Measurements from ENCODE around the gene UPF2.
"Not testable (repeated sequence)": the region's sequence is repeated elsewhere in the genome, so short reads cannot be mapped to it uniquely, and the experiment has no call there.

The UPF2 gene

GRCh38 chr10:11975795-11976194 lies 66.8 kb downstream of the UPF2 start:
- no peak for DNase-seq (ENCODE audit: low read depth in 1 of 2, low spot score in 1 of 2)

- not testable (repeated sequence) for DNase-seq (ENCODE audit: low read depth in 1 of 2, low spot score in 1 of 2)
Measured at GRCh38 chr10:11972523-11972922, 70.1 kb downstream of the UPF2 start.

GRCh38 chr10:11962176-11962575 lies 80.4 kb downstream of the UPF2 start:
- no peak for DNase-seq (ENCODE audit: low read depth in 1 of 2, low spot score in 1 of 2)

- no peak for DNase-seq (ENCODE audit: low read depth in 1 of 2, low spot score in 1 of 2)
Measured at GRCh38 chr10:11961771-11962170, 80.8 kb downstream of the UPF2 start.

GRCh38 chr10:11959966-11960365 lies 82.6 kb downstream of the UPF2 start:
- DNase-seq (ENCODE audit: low read depth in 1 of 2, low spot score in 1 of 2): no peak

DNA sequence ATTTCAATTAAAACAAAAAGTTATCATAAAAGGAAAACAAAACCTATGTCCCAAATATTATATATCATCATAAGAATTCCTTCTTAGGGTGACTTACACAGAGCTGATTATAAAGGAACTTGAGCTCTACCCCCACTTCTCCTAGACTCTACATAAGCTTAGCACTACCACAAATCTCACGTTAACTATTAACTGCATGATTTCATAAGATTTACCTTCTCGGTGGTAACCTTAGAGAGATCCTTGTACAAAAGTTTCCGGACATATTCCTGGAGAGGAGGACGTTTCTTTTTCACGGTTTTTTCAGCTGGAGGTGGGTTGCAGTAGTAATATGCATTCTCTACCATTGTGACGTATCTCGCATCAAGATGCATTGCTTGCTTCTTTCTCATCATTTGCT lies 83.7 kb downstream of the UPF2 start:
- DNase-seq (ENCODE audit: low read depth in 1 of 2, low spot score in 1 of 2): no peak

DNA sequence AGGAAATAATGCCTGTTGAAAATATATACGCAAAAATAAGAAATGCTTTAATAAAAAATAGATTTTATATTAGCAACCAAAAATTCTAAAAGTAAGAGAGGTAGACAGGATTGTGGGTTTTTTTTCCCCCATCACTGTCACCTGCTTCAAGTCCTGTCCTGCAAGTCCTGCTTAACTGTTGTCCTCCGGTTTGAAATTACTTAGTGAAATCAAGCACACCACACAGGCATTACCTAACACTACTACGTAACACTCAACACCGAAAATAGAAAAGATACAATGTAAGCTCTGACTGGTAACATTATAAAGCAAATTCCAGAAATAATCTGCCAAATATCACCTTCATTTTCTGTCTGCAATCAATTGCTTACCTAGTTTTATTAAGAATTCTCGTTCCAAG lies 90.9 kb downstream of the UPF2 start:
- DNase-seq (ENCODE audit: low read depth in 1 of 2, low spot score in 1 of 2): no peak

GRCh38 chr10:11950325-11951018 lies 92.1 kb downstream of the UPF2 start:
- no peak for DNase-seq (ENCODE audit: low read depth in 1 of 2, low spot score in 1 of 2)

- no peak for DNase-seq (ENCODE audit: low read depth in 1 of 2, low spot score in 1 of 2)
Measured at GRCh38 chr10:11949152-11949551, 93.5 kb downstream of the UPF2 start.

- DNase-seq (ENCODE audit: low read depth in 1 of 2, low spot score in 1 of 2): no peak
Measured at GRCh38 chr10:11946652-11947051, 96.0 kb downstream of the UPF2 start.

- no peak for DNase-seq (ENCODE audit: low read depth in 1 of 2, low spot score in 1 of 2)
Measured at GRCh38 chr10:11936389-11937152, 106.0 kb downstream of the UPF2 start.

DNA sequence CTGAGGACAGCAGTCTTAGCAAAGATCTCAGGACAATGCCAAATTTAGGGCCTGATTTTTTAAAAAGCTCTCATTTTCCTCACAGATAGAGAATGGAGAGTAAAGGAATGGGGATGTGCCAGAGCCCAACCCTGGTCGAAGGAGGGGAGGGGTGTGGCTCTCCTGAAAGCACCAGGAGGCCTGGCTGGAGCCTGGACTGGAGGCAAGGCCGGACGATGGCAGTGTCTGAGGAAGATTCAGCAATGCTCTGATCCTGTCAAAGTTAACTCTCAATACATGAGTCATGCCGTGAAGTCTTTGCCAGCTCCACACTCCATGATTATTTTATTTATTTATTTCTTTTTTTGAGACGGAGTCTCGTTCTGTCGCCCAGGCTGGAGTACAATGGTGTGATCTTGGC lies 108.3 kb downstream of the UPF2 start:
- no peak for DNase-seq (ENCODE audit: low read depth in 1 of 2, low spot score in 1 of 2)

DNA sequence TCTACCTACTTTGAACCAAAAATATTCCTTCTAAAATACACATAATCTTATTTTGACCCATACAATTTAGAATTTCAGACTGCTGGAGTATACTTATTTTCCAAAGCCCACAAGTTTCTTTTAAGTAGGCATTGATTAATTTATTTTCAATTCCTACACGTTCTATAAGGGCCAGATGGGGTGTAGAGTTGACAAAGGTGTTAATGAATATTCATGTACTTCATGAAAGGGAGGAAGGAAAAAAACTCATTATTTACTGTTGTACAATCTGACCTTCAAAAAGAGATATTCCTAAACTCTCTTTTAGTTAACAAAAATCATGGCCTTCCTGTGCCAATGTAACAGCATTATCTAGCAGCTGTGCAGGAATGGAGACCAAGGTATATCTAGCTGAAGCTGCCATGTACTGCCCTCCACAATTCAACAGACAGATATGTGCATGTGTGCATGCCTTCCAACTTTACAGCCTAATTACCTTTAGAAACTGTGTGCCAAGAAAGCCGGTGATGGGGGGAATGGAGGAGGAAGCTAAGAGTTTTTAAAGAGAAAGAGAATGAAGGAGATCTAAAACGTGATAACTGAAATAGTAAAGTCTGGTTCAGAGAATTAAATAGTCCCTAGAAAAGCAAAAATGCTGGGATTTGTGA lies 108.9 kb downstream of the UPF2 start:
- no peak for DNase-seq (ENCODE audit: low read depth in 1 of 2, low spot score in 1 of 2)

DNA sequence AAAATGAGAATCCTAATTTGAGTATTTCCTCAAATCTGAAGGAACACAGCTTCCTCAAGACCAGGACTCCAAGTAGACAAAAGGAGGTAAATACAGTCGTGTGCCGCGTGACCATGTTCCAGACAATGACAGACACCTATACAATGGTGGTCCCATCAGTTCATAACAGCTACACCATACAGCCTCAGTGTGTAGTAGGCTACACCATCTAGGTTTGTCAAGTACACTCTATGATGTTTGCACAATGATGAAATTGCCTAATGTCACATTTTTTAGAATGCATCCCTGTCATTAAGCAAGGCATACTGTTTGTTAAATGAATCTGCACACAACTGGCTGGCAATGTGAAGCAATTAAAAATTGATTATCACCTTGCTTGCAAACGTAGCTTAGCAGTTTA lies 111.6 kb downstream of the UPF2 start:
- no peak for DNase-seq (ENCODE audit: low read depth in 1 of 2, low spot score in 1 of 2)

GRCh38 chr10:11930312-11930978 lies 112.2 kb downstream of the UPF2 start:
- DNase-seq (ENCODE audit: low read depth in 1 of 2, low spot score in 1 of 2): no peak

DNA sequence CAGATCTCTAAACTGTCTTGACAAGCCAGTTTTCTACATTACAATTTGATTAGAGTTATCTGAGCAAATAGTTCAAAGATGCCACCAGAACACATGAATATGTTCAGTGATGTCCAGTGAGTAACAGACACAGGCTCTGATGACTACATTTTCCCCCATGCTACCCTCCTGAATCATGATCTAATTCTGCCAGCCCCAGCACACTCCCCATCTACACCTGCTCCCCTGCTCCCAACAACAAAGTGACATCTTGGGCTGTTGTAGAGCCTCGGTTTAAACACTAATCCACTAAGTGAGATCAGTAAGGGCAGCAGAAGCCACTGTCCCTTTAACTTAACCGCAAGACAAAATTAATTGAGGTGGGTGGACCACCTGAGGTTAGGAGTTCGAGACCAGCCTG lies 114.9 kb downstream of the UPF2 start:
- no peak for DNase-seq (ENCODE audit: low read depth in 1 of 2, low spot score in 1 of 2)

GRCh38 chr10:11921800-11922392 lies 120.7 kb downstream of the UPF2 start:
- DNase-seq (ENCODE audit: low read depth in 1 of 2, low spot score in 1 of 2): no peak

- no peak for DNase-seq (ENCODE audit: low read depth in 1 of 2, low spot score in 1 of 2)
Measured at GRCh38 chr10:11919271-11919670, 123.3 kb downstream of the UPF2 start.

- no peak for DNase-seq (ENCODE audit: low read depth in 1 of 2, low spot score in 1 of 2)
Measured at GRCh38 chr10:11918384-11918783, 124.2 kb downstream of the UPF2 start.

DNA sequence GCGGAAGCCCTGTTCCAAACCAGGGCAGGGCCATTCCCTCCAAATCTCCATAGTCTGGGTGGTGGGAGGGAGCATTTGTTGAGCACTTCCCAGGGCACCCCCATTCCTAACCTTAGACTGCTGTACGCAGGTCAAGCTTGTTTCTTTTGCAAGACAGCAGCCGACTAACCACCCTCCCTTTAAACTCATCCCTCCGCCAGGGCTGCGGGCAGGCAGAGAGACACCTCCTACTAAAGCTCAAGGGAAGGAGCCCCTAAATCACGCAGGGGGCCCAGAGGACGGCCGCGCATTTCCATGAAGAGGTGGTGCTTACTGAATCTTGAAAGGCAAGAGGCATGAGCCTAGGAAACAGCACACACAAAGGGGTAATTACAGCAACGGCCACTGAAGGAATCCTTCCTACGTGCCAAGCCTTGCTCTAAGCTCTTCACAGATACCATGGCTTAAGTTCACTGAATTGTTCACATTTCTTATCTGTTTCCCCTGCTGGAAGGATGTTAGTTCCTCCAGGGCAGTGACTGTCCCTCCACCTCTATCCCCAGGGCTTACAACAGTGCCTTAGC lies 129.4 kb downstream of the UPF2 start:
- DNase-seq (ENCODE audit: low read depth in 1 of 2, low spot score in 1 of 2): no peak

GRCh38 chr10:11910102-11910501 lies 132.5 kb downstream of the UPF2 start:
- DNase-seq (ENCODE audit: low read depth in 1 of 2, low spot score in 1 of 2): no peak

All from activated T-helper 1 cell treated with anti-CD3 and anti-CD28 coated beads, Interleukin-2, amount 50 U/mL, for 16 hours (primary cell).